MM.1S (cell line): ENCODE measurements around the gene ANKS1B.

ENCODE experiments used
- DNase-seq: peaks from one replicate; pipeline ENCODE4 v3.0.0-alpha.2; 2015
- H2AFZ ChIP-seq: fragments of 300-600 bp; sonication (generic); 2 replicates; pipeline ENCODE4 v1.6.0; 2016; ENCODE audit warnings: antibody characterized with exemption, low read length
- H3F3A ChIP-seq: fragments of 300-600 bp; sonication (generic); 2 replicates; pipeline ENCODE4 v1.6.1; 2016; ENCODE audit warnings: mild to moderate bottlenecking, antibody characterized with exemption, low read length, moderate library complexity, mixed read lengths; ENCODE audit not compliant: insufficient read depth
- H3K27ac ChIP-seq: fragments of 300-600 bp; sonication (generic); 2 replicates; pipeline ENCODE4 v1.5.1; 2016; ENCODE audit warnings: mild to moderate bottlenecking, low read length
- H3K27me3 ChIP-seq: fragments of 300-600 bp; sonication (generic); replicated peaks from 2 replicates; pipeline ENCODE4 v1.6.0; 2016; ENCODE audit warnings: low read length; ENCODE audit not compliant: insufficient read depth
- H3K36me3 ChIP-seq: fragments of 300-600 bp; sonication (generic); replicated peaks from 2 replicates; pipeline ENCODE4 v1.6.1; 2016; ENCODE audit warnings: mild to moderate bottlenecking, low read length, mixed read lengths; ENCODE audit not compliant: insufficient read depth
- H3K4me1 ChIP-seq: fragments of 300-600 bp; sonication (generic); 2 replicates; pipeline ENCODE4 v1.6.1; 2016; ENCODE audit warnings: low read length, mixed read lengths
- H3K4me2 ChIP-seq: fragments of 300-600 bp; sonication (generic); 2 replicates; pipeline ENCODE4 v1.6.0; 2016; ENCODE audit warnings: low read depth, low read length
- H3K4me3 ChIP-seq: fragments of 300-600 bp; sonication (generic); 2 replicates; pipeline ENCODE4 v1.5.1; 2016; ENCODE audit warnings: low read length, mixed read lengths
- H3K79me2 ChIP-seq: fragments of 300-600 bp; sonication (generic); 2 replicates; pipeline ENCODE4 v1.6.1; 2016; ENCODE audit warnings: mixed run types, low read length, mixed read lengths
- H3K9ac ChIP-seq: fragments of 300-600 bp; sonication (generic); 2 replicates; pipeline ENCODE4 v1.6.1; 2016; ENCODE audit warnings: low read length, mixed read lengths
- H3K9me2 ChIP-seq: fragments of 300-600 bp; sonication (generic); replicated peaks from 2 replicates; pipeline ENCODE4 v1.6.1; 2016; ENCODE audit warnings: mild to moderate bottlenecking, low read length, mixed read lengths; ENCODE audit not compliant: insufficient read depth
- H3K9me3 ChIP-seq: fragments of 300-600 bp; sonication (generic); replicated peaks from 2 replicates; pipeline ENCODE4 v1.6.1; 2016; ENCODE audit warnings: mild to moderate bottlenecking, low read length, mixed read lengths; ENCODE audit not compliant: insufficient read depth
- H4K20me1 ChIP-seq: fragments of 300-600 bp; sonication (generic); 2 replicates; pipeline ENCODE4 v1.6.1; 2016; ENCODE audit warnings: mild to moderate bottlenecking, low read length, moderate library complexity, mixed read lengths; ENCODE audit not compliant: insufficient read depth
- EZH2 ChIP-seq: fragments of 300-600 bp; sonication (generic); optimal IDR thresholded peaks from 2 replicates; pipeline ENCODE3; 2017; ENCODE audit warnings: low read depth, mild to moderate bottlenecking, antibody characterized with exemption, low read length, mixed read lengths
- EZH2phosphoT487 ChIP-seq: fragments of 300-600 bp; sonication (generic); IDR thresholded peaks from 2 replicates; pipeline ENCODE4 v1.6.1; 2018; ENCODE audit warnings: antibody characterized with exemption, low read length
- TF ChIP-seq, protein P1 (sequence below): fragments of 300-600 bp; sonication (generic); IDR thresholded peaks from 2 replicates; pipeline ENCODE4 v1.5.1; 2016; ENCODE audit warnings: antibody characterized with exemption, low read length, mixed read lengths

The ANKS1B gene

DNA sequence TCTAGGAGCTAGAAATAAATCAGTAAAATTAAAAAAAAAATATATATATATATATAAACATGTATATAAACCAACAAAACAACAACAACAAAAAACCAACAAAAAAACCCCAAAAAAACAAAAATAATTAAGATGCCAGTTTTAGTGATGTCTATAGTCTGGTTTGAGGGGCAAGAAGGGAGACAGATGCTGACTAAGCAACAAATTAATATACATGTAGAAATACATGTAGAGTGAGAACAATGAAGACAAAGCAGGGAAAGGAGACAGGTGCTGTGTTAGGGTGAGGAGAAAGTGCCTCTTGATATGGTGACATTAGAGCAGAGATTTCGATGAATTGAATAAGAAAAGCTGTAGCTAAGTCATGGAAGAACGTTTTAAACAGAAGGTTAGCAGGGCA is 861.8 kb downstream of the ANKS1B start:
- Histone ChIP-seq H4K20me1 (no peaks in the 10 kb centered on the region), H3F3A (no peaks in the 10 kb centered on the region), H3K9me2 (no peaks in the 10 kb centered on the region), H3K4me3 (no peak overlapping the region), H3K9me3 (no peaks in the 10 kb centered on the region), H3K27me3 (no peaks in the 10 kb centered on the region), H3K36me3 (no peaks in the 10 kb centered on the region), H3K9ac (no peak overlapping the region), H3K4me2 (no peak overlapping the region), H3K4me1 (no peaks in the 10 kb centered on the region), H3K27ac (no peak overlapping the region), H3K79me2 (no peaks in the 10 kb centered on the region), H2AFZ (no peak overlapping the region)
- TF ChIP-seq, protein P1, sequence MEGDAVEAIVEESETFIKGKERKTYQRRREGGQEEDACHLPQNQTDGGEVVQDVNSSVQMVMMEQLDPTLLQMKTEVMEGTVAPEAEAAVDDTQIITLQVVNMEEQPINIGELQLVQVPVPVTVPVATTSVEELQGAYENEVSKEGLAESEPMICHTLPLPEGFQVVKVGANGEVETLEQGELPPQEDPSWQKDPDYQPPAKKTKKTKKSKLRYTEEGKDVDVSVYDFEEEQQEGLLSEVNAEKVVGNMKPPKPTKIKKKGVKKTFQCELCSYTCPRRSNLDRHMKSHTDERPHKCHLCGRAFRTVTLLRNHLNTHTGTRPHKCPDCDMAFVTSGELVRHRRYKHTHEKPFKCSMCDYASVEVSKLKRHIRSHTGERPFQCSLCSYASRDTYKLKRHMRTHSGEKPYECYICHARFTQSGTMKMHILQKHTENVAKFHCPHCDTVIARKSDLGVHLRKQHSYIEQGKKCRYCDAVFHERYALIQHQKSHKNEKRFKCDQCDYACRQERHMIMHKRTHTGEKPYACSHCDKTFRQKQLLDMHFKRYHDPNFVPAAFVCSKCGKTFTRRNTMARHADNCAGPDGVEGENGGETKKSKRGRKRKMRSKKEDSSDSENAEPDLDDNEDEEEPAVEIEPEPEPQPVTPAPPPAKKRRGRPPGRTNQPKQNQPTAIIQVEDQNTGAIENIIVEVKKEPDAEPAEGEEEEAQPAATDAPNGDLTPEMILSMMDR: no peak
- TF ChIP-seq EZH2phosphoT487 (no peak), EZH2 (no peak)
- DNase-seq: no peak

DNA sequence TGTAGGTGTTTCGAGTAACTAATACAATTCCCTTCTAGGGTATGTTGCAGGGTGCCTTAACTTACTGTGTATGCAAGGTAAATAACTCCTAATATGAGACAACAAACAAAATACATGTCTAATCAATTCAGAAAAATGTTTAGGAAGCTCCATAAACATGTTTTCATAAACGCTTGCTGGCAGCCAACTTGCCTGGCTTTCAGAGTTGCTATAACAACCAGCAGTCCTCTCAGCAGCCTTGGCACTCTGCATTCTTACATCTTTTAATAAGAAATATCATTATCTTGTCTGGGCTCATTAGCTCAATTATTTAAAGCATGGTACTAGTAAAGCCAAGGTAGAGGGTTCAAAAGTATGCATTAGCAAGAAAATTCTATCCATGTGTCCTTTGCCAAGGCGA is 862.2 kb downstream of the ANKS1B start:
- H3K27me3 ChIP-seq: no peaks in the 10 kb centered on the region
- no peaks in the 10 kb centered on the region for H4K20me1 ChIP-seq
- no peaks in the 10 kb centered on the region for H3F3A ChIP-seq
- no peaks in the 10 kb centered on the region for H3K36me3 ChIP-seq
- H3K9ac ChIP-seq: no peak overlapping the region
- H3K9me2 ChIP-seq: no peaks in the 10 kb centered on the region
- no peak overlapping the region for H2AFZ ChIP-seq
- no peaks in the 10 kb centered on the region for H3K9me3 ChIP-seq
- TF ChIP-seq EZH2phosphoT487: no peak
- TF ChIP-seq, protein P1: no peak
- TF ChIP-seq EZH2: no peak
- no peak overlapping the region for H3K4me3 ChIP-seq
- DNase-seq: no peak
- no peak overlapping the region for H3K4me2 ChIP-seq
- no peaks in the 10 kb centered on the region for H3K4me1 ChIP-seq
- no peak overlapping the region for H3K27ac ChIP-seq
- no peaks in the 10 kb centered on the region for H3K79me2 ChIP-seq

DNA sequence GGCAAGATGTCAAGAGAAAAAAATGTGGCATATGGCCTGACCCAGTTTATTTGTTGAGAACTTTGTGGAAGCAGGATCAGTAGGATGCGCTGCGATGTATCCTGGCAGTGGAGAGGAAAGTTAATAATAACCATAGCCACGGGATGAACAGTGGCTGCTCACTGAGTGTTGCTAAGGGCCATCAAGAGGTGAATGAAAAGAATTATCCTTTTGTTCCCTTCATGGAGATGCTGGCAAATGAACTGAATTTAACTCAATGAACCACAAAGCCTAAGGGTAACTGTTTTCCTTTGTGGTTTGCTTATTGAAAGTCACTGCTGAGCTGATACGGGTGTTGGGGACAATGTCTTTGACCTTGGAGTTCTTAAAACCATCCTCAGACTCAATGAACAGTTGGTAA is 863.2 kb downstream of the ANKS1B start:
- TF ChIP-seq EZH2phosphoT487 (no peak), EZH2 (no peak)
- TF ChIP-seq, protein P1: no peak
- Histone ChIP-seq H2AFZ (no peak overlapping the region), H3K27me3 (no peaks in the 10 kb centered on the region), H3K9me2 (no peaks in the 10 kb centered on the region), H3K79me2 (no peaks in the 10 kb centered on the region), H3F3A (no peaks in the 10 kb centered on the region), H3K9me3 (no peaks in the 10 kb centered on the region), H3K4me1 (no peaks in the 10 kb centered on the region), H3K27ac (no peak overlapping the region), H3K9ac (no peak overlapping the region), H4K20me1 (no peaks in the 10 kb centered on the region), H3K36me3 (no peaks in the 10 kb centered on the region), H3K4me3 (no peak overlapping the region), H3K4me2 (no peak overlapping the region)
- no peak for DNase-seq
